Cerebellar nuclear complex (tissue), 1 donor: ENCODE data around the gene RDX.

Experiments
- DNase-seq, 2 experiments: peaks; one replicate each; lab custom pipeline; 2025; lab: John Stamatoyannopoulos, UW

RDX gene

GRCh38 chr11:110130642-110131238, 165.7 kb downstream of the RDX start:
- DNase-seq: no peak

- DNase-seq: no peak
Measured at GRCh38 chr11:110128161-110128560, 168.3 kb downstream of the RDX start.

- DNase-seq: no peak
Measured at GRCh38 chr11:110126936-110127335, 169.5 kb downstream of the RDX start.

GRCh38 chr11:110125632-110126031, 170.8 kb downstream of the RDX start:
- DNase-seq: no peak
